GM12892 (cell line): Measurements from ENCODE around the gene AANAT.

Experiments used
- POLR2A ChIP-seq: IDR thresholded peaks from 2 replicates; pipeline ENCODE4 v1.6.1; 2011; ENCODE audit warnings: low read depth, low read length, control low read depth
- POLR2AphosphoS5 ChIP-seq: IDR thresholded peaks from 2 replicates; pipeline ENCODE4 v1.6.1; 2011; ENCODE audit warnings: low read depth, low read length, control low read depth
- TAF1 ChIP-seq: IDR thresholded peaks from 2 replicates; pipeline ENCODE4 v1.6.1; 2011; ENCODE audit warnings: low read depth, mild to moderate bottlenecking, control low read depth, low read length, borderline replicate concordance

- TF ChIP-seq POLR2AphosphoS5 (no peak), POLR2A (no peak), TAF1 (no peak)
Measured at GRCh38 chr17:76473541-76473985, 6.2 kb downstream of the AANAT start.
